HG02943 (cell line): ENCODE measurements around the gene PANK1.

Experiments used
- ATAC-seq: cut with Tn5 transposase; IDR thresholded peaks from one replicate; pipeline ENCODE4 v1.9.1; 2021; ENCODE audit warnings: mild to moderate bottlenecking, low read depth, moderate library complexity; ENCODE audit not compliant: unreplicated experiment

The PANK1 gene

DNA sequence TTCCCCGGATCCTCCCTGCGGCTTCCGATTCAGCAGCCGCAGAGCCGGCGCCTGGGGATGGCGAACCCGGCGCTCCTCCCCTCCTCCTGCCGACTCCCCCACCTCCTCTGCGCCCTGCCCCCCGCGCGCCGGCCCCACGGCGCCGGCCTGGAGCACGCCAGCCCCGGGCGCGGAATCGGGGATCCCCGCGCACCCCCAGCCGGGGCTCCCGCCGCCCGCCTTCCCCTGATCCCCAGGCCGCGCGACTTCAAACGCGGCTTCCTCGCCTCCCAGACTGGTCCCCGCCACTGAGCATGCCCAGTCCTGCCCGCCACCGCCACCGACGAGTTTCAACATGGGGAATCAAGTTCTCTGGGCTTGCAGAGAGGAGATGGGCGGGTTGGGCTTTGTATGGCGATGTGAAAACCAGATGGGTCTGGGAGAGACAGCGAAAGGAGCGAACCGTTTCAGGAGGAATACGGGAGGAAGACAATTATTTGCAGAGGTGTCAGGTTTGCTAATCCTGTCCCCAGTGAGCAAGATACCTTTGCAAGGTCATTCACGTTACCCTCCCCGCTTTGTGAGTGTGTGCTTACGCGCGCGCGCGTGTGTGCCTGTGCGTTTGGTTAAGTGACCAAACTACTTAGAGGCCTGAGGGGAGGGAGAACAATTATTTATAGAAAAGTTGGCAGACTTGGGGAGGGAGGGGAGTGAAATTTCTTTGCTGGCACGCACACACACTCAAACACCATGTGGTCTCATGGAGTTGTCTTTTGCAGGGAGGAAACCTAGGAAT lies at the start of gene PANK1:
TSS of gene PANK1 (minus strand) at position 276 of the 775 bp plus-strand sequence. CDS start 351 bp downstream, outside the sequence.
- peak; percentile 34 for ATAC-seq

DNA sequence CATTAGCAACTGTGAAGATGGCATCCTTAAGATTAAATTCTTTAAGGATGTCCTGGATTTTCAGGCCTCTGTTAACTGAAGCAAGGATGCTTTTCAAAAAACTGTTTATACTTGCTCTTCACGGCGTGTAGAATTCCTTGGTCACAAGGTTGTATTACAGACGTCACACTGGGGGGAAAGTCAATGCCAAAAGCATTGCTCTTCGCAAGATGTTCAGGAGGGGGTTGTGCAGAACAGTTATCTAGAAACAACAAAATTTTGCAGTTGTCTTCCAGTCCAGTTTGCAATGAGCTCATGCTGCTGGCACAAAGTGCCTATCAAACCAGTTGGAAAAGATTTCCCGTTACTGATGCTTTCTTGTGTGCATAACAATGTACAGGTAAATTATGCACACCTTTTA lies 48.1 kb upstream of the PANK1 start:
- ATAC-seq: no peak

DNA sequence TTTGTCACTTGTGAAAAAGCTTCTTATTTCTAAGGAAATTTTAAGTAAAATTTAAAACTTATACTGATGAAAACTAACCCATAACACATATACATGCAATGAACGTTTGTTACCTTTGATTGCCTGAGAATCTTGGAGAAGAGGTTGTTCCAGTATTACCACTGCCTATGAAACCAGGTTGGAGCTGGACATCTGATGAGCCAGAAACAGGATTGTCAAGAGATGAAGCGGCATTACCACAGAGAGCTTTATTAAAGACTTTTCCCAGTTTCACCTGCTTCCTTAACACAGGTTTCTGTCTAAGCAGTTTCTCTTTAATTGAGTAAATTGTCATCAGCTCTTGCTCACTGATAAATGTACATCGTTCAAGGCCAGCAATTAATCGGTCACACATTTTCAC lies 47.4 kb upstream of the PANK1 start:
- ATAC-seq: no peak

DNA sequence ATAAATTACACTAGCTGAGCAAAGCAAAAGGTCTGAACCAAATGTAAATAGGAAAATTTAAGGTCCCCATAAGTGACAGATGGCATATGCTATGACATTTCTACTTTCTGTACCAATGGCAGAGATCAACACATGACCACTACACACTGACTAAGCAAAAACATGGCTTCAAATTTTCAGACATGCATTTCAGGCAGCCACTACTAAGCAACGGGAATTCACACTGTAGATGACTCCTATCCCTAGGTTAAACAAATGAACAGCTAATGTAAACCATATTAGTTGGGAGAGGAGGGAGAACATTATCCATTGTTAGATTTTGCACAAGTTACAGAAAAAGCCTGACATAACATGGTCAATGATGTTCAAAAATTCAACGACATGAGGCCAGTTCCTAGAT lies 45.0 kb upstream of the PANK1 start:
- ATAC-seq: no peak

DNA sequence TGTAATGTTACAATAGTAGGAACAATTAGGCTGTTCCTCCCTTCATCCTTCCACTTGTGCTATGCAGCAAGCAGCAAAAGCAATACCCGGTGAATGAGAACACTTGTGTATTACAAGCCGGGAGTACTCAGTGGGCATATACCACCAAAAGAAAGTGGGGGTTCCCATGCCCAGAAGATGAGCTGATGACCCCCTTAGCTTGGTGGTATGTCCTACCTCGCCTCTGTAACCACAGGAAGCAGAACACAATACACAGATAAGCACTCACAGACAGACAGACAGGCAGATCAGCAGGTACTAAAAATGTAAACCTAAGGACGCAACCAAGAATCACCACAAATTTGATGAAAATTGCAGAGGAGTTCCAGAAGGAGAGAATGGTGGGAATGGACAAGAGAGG lies 40.9 kb upstream of the PANK1 start:
- no peak for ATAC-seq

DNA sequence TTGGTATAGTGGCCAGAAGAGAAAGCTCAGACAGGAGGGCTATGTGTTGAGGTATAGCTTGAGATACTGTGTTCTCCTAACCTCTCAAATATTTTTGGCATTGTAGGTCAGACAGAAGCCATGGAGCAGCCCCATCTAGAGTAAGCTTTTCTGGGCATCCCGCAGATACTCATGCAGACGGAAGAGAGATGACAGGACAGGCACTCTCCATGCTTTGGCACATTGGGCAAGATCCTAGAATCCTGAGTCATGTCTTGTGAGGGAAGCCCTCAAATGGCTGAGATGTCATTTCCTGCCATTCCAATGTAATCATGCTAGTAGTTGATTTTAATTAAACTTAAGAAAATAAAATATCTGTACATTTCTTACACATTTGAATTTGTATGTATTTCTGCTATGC lies 39.6 kb upstream of the PANK1 start:
- no peak for ATAC-seq

DNA sequence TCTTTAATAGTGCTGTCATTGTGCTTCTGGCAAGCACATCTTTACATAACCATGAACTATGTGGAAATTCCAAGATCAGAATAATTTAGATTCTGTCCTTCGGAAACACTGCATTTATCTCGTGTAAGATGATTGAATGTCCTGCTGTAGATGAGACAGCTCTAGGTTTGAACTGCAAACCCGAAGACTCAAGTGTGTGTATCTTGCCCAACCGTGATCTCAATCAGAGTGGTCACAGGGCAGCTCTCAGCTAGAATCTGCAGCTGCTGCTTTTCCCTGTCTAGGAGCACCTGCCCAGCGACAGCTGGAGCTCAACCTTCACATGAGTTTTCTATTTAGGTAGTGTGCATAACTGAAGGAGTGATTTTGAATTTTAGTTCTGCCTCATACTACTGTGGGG lies 38.8 kb upstream of the PANK1 start:
- ATAC-seq: no peak

DNA sequence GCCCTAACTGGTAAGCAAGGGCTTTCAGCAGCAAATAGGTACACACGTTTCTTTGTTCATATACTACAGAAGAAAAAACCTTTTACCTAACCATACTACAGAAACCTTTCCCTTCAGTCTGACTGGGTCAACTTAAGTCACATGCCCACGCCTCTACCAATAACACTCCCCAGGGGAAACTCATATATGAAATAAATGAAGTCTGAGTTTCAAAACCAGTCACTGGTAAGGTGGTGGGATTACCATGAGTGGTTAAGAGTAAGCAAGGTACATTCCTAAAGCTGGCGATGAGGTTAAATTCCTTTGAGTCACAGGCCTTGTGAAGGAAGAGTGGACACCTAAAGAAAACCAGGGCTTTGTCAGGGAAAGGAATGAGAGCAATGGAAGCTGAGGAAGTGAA lies 34.9 kb upstream of the PANK1 start:
- no peak for ATAC-seq

DNA sequence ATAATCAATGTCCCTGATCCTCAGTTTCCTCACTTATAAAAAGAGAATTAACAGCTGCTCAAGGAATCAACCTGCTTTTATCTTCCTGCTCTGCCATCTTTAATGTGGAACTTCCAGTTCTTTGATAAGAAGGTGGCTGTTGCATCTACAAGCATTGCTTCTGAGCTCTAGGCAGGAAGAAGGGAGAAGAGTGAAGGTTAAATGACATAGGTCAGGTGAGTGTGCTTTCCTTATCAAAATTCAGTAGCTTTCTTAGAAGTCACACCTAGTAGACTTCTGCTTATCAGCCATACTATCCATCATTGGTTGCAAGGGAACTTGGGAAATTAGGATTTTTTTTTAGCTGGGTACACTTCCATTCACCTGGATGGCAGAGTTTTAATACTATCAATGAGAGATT lies 32.3 kb upstream of the PANK1 start:
- ATAC-seq: no peak

DNA sequence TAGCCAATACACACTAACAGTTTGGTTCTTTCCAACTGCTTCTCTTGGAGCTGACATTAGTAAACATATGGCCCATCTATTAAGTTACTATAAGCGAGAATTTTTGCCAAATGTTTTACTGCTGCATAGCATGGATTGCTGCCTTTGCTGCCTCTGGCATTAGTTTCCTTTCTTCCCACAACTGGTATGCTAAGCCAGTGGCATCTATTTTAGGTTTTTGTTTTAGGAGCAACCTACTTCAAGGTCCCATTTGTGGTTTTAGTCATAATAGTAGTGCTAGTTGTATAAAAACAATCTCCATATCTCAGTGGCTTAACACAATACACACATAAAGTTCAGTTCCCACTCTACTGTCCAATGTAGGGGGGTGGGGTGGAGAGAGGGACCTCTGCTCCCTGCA lies 25.9 kb upstream of the PANK1 start:
- no peak for ATAC-seq

DNA sequence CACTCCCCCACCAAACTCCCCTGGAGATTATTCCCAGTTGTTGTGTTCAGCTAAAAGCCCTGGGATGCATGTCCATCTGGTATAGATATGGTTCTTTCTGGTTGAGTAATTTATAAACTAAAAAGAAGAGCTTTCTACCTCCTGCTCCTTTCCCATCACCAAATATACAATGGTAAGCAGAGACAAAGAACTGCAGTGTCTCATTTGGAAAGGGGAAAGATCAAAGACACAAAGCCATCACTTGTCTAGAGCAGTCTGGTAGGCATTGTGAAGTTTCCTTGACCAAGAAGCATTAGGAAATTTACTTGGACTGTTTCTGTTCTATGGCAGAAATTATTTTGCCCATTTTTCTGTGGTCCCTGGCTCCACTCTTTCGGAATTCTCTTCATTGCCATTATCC lies 24.9 kb upstream of the PANK1 start:
- no peak for ATAC-seq

DNA sequence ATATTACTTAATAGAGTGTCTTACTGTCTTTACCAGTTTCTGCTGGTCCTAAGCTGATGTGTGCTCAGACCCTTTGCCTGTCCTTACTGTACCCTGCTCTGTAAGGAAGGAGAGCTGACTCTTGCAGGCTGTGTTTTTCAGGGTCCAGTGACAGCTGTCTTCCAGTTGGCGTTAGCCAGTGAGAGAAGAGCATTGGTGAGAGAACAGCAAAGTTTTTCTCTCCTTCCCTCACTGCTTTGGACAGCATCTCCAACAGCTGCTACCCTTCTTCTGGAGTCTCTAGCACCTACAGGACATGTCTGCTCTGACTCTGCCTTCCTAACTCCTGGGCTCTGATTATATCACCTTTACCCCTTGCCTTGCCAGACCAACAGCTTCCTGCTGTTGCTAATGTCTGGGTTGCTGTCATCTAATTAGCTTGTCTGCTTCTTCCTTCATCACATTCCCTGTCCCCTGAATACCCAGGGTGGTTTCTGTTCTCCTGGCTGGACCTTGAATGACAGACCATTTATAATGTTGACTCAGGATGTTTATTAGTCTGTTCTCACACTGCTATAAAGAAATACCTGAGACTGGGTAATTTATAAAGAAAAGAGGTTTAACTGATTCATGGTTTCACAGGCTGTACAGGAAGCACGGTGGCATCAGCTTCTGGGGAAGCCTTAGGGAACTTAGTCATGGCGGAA lies 23.5 kb upstream of the PANK1 start:
- no peak for ATAC-seq

DNA sequence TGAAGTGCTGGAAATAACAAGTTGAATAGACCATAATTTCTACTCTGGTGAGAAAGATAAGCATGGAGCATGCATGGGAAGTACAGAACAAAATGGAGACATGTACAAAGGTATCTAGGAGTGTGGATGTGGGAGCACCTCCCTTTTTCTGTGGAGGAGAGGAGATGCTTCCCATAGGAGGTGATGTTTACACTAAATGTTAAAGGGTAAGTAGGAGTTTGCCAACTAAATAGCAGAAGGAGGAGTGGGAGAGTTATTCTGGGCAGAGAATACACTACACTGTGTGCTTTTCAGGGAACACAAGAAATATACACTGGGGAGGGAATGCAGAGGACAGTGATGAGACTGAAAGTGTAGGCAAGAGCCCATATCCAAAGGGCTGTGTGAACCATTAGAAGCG lies 21.1 kb upstream of the PANK1 start:
- ATAC-seq: no peak

DNA sequence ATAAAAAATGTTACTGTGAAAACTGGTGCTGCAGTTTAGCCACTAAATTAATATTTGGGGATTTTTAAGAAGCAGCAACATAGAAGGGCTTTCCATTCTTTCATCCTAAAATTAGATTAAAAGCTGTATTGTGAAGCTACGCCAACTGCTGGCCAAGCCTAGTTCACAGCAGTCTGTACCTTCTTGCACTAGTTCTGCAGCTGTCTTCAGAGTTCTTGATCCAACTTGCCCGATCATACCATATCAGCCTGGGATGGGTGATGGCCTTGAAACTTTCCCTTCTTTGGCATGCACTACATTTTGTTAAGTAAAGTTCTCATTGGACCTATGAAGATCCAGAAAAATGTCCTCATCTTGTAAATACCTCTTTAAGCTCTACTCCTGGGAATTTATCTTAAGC lies 20.3 kb upstream of the PANK1 start:
- ATAC-seq: no peak

DNA sequence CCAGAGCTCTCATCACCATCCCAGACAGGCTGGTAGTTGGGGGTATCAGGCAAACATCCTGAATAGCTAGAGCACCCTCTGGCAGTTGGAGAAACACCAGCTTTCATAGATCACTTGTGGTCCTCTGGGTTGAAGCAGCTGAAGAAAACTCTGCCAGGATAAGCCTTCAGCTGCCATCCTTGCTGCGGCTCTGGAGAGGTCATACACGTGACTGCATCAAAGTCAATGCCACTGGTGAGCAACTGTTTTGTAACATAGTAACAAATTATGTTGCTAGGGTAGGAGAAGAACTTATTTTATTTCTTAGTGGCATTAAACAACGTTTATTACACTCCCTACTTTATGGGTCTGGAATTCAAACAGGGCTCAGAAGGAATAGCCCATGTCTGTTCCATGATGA lies 19.2 kb upstream of the PANK1 start:
- ATAC-seq: no peak

DNA sequence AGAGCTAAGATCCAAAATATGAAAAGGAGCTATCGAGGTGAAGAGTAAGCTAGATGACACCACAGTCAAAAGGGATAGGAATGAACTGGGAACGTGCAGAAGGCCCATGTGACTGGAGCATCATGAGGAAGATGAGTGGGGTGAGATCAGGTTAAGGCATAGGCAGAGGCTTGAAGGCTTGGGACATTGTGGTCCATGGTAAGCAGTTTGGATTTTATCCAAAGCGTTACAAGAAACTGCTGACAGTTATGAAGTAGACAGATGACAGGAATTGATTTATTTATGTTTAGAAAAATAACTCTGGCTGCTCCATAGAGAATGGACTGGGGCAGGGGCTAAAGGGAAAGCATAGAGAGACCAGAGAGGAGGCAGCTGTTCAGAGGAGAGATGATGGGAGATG lies 18.1 kb upstream of the PANK1 start:
- ATAC-seq: no peak

DNA sequence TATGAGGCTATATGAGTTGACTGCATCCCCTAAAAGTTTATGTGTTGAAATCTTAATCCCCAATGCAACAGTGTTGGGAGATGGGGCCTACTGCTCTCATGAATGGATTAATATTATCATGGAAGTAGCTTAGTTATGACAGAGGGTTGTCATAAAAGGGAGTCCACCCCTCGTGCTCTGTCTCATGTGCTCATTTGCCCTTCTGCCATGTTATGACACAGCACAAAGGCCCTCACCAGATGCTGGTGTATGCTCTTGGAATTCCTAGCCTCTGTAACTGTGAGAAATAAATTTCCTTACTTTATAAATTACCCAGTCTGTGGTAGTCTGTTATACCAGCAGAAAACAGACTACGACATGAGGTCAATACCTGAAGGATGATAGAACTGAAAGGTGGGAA lies 17.6 kb upstream of the PANK1 start:
- ATAC-seq: no peak

DNA sequence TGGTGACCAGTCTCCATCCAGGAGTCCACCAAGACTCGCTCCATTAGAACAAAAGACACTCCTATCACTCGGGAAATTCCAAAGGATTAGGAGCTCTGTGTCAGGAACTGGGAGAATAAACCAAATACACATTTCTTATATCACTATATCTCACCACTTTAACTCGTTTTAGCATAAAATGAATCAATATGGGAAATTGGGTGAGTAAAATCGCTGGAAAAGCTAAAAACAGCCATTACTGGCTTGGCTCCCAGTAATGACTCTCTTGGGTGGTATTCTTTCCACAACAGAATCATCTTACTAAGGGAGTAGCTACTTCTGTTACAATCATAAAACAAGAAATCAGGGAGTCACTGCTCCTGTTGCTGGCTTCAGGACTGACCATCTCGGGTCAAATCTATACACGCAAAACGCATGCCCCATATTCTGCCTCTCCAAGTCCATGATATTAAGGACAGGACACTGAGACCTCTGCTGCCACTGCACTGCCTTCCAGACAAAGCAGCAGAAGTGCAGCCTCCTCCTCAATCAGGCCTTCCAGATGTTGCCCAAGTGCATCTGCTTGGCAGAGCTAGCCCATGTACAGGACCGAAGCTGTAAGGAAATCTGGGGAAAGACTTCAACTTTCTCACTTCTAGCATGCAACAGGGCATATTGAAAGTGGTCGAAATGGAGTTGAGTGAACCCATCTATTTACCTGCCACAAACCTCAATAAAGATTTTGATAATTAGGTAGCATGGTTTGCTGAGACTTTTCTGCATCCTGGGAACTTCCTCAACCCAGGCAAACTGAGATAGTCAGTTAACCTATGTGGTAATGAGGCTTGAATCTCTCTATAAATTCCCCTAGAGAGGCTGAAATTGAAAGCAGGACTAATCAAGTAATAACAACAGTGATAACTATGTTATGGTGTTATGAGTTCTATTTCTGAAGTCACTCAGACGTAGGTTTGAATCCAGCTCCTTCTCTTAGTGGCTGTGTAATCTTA lies 14.4 kb upstream of the PANK1 start:
- no peak for ATAC-seq

DNA sequence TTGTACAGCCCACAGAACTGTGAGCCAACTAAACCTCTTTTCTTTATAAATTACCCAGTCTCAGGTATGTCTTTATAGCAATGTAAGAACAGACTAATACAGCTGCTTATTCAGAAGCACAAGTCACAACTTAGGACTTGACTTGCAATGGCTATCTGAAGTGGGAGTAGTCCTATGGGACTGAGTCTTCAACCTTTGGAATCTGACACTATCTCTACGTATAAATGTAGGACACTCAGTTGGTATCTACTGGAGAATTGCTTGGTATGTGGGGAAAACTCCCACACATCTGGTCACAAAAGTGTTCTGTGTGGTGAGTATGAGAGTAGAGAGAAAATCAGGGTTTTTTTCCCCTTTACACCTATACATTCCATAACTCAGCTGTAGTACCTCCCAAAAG lies 12.3 kb upstream of the PANK1 start:
- ATAC-seq: no peak

DNA sequence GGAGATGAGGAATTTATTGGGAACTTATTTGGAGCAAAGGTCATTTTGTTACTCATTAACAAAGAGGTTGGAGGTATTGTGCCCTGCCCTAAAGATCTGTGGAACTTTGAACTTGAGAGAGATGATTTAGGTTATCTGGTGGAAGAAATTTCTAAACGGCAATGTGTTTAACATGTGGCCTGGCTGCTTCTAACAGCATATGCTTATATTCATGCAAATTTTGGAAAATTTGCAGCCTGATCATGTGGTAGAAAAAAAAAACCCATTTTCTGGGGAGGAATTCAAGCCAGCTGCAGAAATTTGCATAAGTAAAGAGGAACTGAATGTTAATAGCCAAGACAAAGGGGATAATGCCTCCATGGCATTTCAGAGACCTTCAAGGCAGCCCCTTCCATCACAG lies 10.7 kb upstream of the PANK1 start:
- no peak for ATAC-seq

DNA sequence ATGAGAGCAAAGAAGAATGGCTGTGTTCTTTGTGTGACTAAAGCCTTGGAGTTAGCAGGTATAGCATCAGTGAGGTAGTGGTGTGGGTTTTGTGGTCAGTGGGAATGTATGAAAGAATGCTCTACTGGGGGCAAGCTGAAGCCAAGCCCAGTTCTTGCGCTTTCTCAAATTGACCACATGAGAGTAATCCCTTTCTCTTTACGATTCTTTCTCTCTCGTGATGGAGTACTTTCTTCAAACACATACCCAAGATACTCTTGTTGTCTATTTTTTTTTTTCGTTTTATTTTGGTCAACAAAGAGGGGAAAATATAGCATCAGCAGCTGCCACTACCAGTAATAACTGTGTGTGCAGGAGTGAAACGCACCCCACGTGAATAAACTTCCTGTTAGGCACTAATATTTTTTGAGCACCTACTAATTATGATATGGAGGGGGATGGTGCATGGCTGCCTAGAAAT lies 8.4 kb upstream of the PANK1 start:
- ATAC-seq: no peak
